ENCODE data around the gene SPRR2B. TPM values are rescaled to one million over a fixed set of nuclear protein-coding genes. Genes with fewer than 3 reads are reported as not detected.
"Not testable (repeated sequence)": the region's sequence is repeated elsewhere in the genome, so short reads cannot be mapped to it uniquely, and the experiment has no call there.

The SPRR2B gene
- polyA plus RNA-seq, 3 donors = not detected

DNA sequence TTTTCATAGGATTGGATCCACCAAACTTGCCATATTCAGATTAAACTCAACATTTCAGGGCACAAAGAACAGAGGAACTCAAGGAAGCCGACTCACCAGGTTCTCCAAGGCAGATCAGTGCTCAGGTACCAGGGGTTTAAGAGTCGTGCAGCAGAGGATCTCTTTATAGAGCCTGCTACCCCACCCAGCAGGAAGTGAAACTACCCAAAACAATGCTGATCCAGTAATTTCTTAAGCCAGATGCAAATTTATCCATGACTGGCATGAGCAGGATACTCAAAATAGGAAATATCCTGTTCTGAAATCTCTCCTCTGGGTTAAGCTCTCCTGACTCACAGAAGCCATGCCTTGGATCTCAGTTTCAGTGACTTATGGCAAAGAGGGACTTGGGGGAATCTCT is 14.0 kb downstream of the SPRR2B start, which contains the start of gene SPRR2A:
TSS of gene SPRR2A (minus strand) at position 138 of the 400 bp plus-strand sequence. CDS start 777 bp downstream, outside the sequence.
- H3K4me3 Mint-ChIP-seq = no peak within 1 kb of the TSS
- intact Hi-C loops (cut with micrococcal nuclease) = no loop called here
- Histone ChIP-seq H3K9me3 (replicated peaks in 1 of 2; ENCODE audit: control insufficient read depth in 1 of 2, insufficient read depth in 1 of 2, low read length in 2 of 2) (no peaks in the 10 kb centered on the region), H3K36me3 (replicated peaks in 1 of 2; ENCODE audit: control insufficient read depth in 1 of 2, insufficient read depth in 2 of 2, low read length in 2 of 2) (no peaks in the 10 kb centered on the region), H3K4me3 (replicated peaks in 1 of 3; ENCODE audit: low read depth in 2 of 3, low read length in 3 of 3) (no peak within 1 kb of the TSS), H3K9ac (ENCODE audit: insufficient read depth, low read length, poor library complexity, severe bottlenecking) (no peak within 1 kb of the TSS), H3K79me2 (ENCODE audit: insufficient read depth, low read length) (no peaks in the 10 kb centered on the region), H3K27ac (ENCODE audit: low read depth in 1 of 2, low read length in 2 of 2) (no peak within 1 kb of the TSS), H3K4me2 (replicated peaks; ENCODE audit: extremely low read depth, low read length, poor library complexity, severe bottlenecking) (no peak within 1 kb of the TSS), H4K20me1 (ENCODE audit: insufficient read depth, low read length) (no peaks in the 10 kb centered on the region), H3K4me1 (ENCODE audit: control insufficient read depth in 1 of 2, insufficient read depth in 2 of 2, low read length in 2 of 2) (no peaks in the 10 kb centered on the region), H2AFZ (ENCODE audit: insufficient read depth, low read depth, low read length, poor library complexity, severe bottlenecking) (no peak within 1 kb of the TSS), H3K27me3 (ENCODE audit: control insufficient read depth in 2 of 2, insufficient read depth in 2 of 2, low read length in 2 of 2) (peaks cover 0 to 2% of the 10 kb centered on the region in 2 donors)
- TF ChIP-seq, protein P1, sequence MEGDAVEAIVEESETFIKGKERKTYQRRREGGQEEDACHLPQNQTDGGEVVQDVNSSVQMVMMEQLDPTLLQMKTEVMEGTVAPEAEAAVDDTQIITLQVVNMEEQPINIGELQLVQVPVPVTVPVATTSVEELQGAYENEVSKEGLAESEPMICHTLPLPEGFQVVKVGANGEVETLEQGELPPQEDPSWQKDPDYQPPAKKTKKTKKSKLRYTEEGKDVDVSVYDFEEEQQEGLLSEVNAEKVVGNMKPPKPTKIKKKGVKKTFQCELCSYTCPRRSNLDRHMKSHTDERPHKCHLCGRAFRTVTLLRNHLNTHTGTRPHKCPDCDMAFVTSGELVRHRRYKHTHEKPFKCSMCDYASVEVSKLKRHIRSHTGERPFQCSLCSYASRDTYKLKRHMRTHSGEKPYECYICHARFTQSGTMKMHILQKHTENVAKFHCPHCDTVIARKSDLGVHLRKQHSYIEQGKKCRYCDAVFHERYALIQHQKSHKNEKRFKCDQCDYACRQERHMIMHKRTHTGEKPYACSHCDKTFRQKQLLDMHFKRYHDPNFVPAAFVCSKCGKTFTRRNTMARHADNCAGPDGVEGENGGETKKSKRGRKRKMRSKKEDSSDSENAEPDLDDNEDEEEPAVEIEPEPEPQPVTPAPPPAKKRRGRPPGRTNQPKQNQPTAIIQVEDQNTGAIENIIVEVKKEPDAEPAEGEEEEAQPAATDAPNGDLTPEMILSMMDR (IDR thresholded peaks at IDR 0.05) = no peak
- H3K27me3 Mint-ChIP-seq (ENCODE audit: low read depth in 3 of 3) = peaks cover 3 to 24% (median 4%) of the 10 kb centered on the region in 3 donors
- no peak for DNase-seq
- WGBS (ENCODE audit: insufficient coverage) = 70% methylated on average over 2 of the region's 2 CpGs
- H3K4me1 Mint-ChIP-seq = no peaks in the 10 kb centered on the region
- no peak within 1 kb of the TSS for H3K27ac Mint-ChIP-seq
- H3K9me3 Mint-ChIP-seq = peaks cover 0 to 2% (median 0%) of the 10 kb centered on the region in 7 donors
- no peaks in the 10 kb centered on the region for H3K36me3 Mint-ChIP-seq

DNA sequence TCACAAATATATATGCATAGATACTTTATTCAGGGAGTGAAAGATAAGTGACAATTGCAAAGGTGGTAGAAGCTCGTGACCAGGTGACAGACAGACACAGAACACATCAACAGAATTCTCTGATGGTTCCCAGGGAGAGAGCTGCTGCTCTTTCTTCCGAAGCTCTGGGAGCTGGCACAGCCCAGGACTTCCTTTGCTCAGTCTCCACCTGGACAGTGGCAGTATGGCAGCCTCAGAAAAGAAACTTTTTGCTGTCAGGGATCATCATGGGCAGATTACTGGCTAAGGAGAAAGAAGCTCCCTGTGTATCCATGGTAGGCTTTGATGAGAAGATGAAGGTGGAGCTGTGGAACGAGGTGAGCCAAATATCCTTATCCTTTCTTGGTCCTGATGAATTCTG is 15.3 kb downstream of the SPRR2B start:
- H3K9ac ChIP-seq (ENCODE audit: insufficient read depth, low read length, poor library complexity, severe bottlenecking); H3K9me3 Mint-ChIP-seq; H3K4me1 ChIP-seq (ENCODE audit: control insufficient read depth in 1 of 2, insufficient read depth in 2 of 2, low read length in 2 of 2); H3K4me3 Mint-ChIP-seq; H3K27me3 ChIP-seq (ENCODE audit: control insufficient read depth in 2 of 2, insufficient read depth in 2 of 2, low read length in 2 of 2); H3K27ac ChIP-seq (ENCODE audit: low read depth in 1 of 2, low read length in 2 of 2); H3K79me2 ChIP-seq (ENCODE audit: insufficient read depth, low read length); H3K4me2 ChIP-seq (replicated peaks; ENCODE audit: extremely low read depth, low read length, poor library complexity, severe bottlenecking); H2AFZ ChIP-seq (ENCODE audit: insufficient read depth, low read depth, low read length, poor library complexity, severe bottlenecking); H3K4me3 ChIP-seq (replicated peaks in 1 of 3; ENCODE audit: low read depth in 2 of 3, low read length in 3 of 3); intact Hi-C loops (cut with micrococcal nuclease); H3K4me1 Mint-ChIP-seq; H3K36me3 Mint-ChIP-seq; H3K27ac Mint-ChIP-seq; DNase-seq; H3K9me3 ChIP-seq (replicated peaks in 1 of 2; ENCODE audit: control insufficient read depth in 1 of 2, insufficient read depth in 1 of 2, low read length in 2 of 2); H3K36me3 ChIP-seq (replicated peaks in 1 of 2; ENCODE audit: control insufficient read depth in 1 of 2, insufficient read depth in 2 of 2, low read length in 2 of 2); H4K20me1 ChIP-seq (ENCODE audit: insufficient read depth, low read length): not testable (repeated sequence)
- H3K27me3 Mint-ChIP-seq (ENCODE audit: low read depth in 3 of 3) = peaks cover 3 to 29% (median 9%) of the 10 kb centered on the region in 3 donors
- WGBS (ENCODE audit: insufficient coverage) = 86% methylated on average over 2 of the region's 3 CpGs
